ENCODE measurements around the gene MAD1L1.
A peak's percentile ranks its signal among the peaks of the same experiment; 100 is the strongest.

MAD1L1 gene

DNA sequence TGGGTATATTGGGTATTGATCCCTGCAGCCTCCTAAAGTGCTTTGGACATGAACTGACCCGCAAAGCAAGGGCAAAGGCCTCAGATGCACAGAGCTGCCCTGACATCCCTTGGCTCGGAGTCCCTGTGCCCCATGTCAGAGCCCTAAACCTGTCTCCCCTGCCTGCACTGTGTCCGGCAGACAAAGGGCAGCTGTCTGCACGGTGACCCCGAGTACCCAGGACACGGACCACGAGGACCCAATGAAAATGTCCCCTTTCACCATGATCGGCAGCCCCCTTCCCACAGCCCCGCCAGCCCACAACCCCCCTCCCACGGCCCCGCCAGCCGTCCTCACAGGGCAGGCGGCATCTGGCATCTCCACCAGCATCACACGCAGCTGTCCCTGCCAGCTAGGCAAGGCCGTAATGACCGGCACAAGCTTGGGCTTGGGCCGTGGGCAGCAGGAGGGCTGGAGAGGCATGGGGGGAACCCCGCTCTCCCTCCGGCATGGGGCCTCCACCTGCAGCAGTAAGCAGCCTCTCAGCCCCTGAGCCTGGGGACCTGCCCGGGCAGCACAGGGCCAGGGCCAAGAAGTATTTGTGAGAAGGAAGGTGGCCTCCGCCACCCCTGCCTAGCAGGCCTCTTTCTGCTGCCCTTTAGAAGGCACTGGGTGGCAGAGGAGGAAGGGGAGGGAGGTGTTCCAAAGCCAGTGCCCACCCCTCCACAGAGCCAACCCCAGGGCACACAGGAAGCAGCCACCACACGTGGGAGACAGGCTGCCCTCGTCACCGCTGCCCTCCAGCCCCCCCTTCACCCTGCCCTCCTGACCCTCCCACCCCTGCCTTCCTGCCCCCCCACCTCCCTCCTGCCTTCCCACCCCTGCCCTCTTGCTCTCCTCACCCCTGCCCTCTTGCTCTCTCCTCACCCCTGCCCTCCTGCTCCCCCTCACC is 19.4 kb upstream of the MAD1L1 start:
- TF ChIP-seq CTCF (IDR thresholded peaks at IDR 0.05) = no peak

DNA sequence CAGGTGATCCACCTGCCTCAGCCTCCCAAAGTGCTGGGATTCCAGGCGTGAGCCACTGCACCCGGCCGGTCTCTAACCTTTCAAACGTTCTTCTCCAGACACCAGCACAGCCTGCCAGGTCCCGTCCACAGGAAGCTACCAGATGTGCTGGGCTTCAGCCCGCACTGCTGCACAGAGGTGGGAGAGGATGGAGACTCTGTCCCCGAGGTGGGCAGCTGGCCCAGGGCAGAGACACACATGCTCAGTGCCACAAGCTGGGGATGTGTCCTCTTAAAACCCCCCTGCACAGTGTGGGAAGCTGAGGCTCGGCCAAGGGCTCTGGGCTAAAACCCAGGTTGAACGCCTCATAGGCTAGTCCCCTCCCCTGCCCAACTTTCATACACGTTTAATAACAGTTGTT is 18.6 kb upstream of the MAD1L1 start:
- no peak for TF ChIP-seq CTCF (IDR thresholded peaks at IDR 0.05)

DNA sequence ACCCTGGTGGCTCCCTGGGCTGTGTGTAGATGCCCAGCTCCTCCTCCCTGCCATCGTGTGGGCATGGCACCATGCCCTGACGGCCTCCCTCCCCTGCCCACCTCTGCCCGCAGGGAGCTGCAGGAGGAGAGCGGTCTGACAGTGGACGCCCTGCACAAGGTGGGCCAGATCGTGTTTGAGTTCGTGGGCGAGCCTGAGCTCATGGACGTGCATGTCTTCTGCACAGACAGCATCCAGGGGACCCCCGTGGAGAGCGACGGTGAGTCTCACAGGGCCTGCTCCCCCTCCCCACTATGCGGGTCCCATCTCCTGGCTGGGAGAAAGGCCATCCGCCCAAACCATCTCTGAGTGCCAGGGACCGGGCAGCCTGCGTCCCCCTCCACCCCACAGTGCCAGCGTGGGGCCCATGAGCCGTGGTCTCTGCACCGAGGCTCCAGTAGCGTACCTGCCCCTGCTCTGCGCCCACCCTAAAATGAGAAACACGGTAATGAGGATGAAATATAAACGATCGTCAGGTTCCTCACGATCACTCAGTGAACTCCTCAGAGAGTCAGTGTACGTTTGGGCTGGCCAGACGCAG is 17.1 kb upstream of the MAD1L1 start:
- no peak for TF ChIP-seq CTCF (IDR thresholded peaks at IDR 0.05)

DNA sequence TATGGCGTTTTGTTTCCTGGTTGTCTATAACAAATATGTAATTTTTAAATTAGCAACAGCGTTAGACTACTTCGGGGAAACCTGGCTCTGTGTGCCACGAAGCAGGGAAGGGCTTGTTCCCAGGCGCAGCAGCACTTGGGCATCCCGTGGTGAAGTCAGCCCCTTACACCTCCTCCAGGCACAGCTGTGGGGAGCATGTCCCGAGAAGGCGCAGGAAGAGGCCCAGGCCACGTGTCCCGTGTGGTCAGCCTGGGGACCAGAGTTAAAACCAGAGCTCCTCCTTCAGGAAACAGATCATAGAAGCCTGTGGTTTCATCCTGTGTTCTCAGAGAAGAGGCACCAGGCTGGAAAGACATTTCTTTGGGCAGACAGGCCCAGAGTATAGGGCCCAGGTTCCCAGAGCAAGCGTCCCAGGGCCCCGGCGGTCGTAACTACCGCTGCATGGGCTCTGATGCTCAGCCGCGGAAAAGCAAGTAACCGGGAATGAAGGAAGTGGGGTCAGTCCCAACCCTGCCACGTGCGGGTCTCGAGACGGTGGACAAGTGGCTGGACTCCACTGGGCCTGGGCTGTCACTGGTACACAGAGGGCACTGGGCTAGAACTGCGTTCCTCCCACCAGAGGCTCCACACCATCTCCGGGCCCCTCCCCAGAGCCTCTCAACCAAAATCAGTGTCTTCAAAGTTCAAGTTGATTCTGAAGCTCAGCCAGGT is 16.4 kb upstream of the MAD1L1 start:
- TF ChIP-seq CTCF (IDR thresholded peaks at IDR 0.05) = no peak

GRCh38 chr7:2247141-2247995 is 14.6 kb upstream of the MAD1L1 start:
- peak; percentile 83 for TF ChIP-seq CTCF (IDR thresholded peaks at IDR 0.05)

GRCh38 chr7:2245883-2246675 is 13.3 kb upstream of the MAD1L1 start:
- TF ChIP-seq CTCF (IDR thresholded peaks at IDR 0.05) = no peak

All from LNCAP (cell line).